ENCODE measurements around the gene GTF3C4. TPM values are rescaled to one million over a fixed set of nuclear protein-coding genes. Genes with fewer than 3 reads are reported as not detected.

GTF3C4 gene
- total and polyA plus RNA-seq, 12 donors: 1.9 to 18.5 (median 11.6) TPM

DNA sequence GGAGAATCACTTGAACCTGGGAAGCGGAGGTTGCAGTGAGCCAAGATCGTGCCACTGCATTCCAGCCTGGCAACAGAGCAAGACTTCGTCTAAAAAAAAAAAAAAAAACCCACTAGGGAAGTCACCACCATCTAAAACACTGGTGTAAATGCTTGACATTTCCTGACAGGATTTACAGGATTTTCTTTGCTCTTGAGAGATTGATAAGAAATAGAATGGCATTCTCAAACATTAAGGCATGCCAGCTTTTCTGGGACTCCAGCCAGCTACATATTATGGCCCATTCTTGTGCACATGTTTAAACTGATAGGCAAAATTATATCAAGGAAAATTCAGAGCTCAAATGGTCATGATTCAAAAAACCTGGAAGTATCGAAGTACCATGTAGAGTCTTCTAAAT, 28.7 kb downstream of the GTF3C4 start:
- no peak for DNase-seq
- 45 to 48% (median 46%) methylated on average over 4 of the region's 4 CpGs for WGBS, 4 donors
- H3K4me3 ChIP-seq: no peak overlapping the region
- no peaks in the 10 kb centered on the region for H3K27me3 ChIP-seq
- H3K36me3 ChIP-seq (replicated peaks in 1 of 2): no peaks in the 10 kb centered on the region
- TF ChIP-seq, protein P1, sequence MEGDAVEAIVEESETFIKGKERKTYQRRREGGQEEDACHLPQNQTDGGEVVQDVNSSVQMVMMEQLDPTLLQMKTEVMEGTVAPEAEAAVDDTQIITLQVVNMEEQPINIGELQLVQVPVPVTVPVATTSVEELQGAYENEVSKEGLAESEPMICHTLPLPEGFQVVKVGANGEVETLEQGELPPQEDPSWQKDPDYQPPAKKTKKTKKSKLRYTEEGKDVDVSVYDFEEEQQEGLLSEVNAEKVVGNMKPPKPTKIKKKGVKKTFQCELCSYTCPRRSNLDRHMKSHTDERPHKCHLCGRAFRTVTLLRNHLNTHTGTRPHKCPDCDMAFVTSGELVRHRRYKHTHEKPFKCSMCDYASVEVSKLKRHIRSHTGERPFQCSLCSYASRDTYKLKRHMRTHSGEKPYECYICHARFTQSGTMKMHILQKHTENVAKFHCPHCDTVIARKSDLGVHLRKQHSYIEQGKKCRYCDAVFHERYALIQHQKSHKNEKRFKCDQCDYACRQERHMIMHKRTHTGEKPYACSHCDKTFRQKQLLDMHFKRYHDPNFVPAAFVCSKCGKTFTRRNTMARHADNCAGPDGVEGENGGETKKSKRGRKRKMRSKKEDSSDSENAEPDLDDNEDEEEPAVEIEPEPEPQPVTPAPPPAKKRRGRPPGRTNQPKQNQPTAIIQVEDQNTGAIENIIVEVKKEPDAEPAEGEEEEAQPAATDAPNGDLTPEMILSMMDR (IDR thresholded peaks at IDR 0.05): no peak
- TF ChIP-seq POLR2A (IDR thresholded peaks at IDR 0.05): no peak
- intact Hi-C loops (cut with DNase I): no loop called here
- H3K9me3 ChIP-seq (replicated peaks in 1 of 3): peaks cover 0 to 4% (median 0%) of the 10 kb centered on the region in 3 donors
- no peak overlapping the region for H3K27ac ChIP-seq
- H3K4me1 ChIP-seq (replicated peaks in 1 of 2): no peaks in the 10 kb centered on the region

DNA sequence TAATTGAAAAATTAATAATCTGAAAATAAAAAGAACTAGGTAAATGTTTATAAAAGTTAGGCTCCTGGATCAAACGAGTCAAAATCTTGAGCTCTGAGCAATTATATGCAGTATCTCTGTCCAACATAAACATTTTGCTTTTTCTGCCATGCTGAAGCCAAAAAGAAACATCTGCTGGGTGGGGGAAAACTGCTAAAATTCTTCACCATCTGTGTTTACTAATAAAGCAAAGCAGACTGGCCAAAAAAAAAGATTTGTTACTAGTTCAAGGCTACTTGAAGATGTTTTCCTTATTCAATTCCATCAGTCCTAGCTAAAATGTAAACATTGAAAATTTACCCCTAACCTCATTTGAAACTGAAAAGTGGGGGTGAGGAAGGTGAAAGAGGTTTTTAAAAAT, 29.7 kb downstream of the GTF3C4 start:
- Histone ChIP-seq H3K27ac (no peak overlapping the region), H3K27me3 (no peaks in the 10 kb centered on the region), H3K36me3 (replicated peaks in 1 of 2) (no peaks in the 10 kb centered on the region), H3K9me3 (replicated peaks in 1 of 3) (peaks cover 0 to 4% (median 0%) of the 10 kb centered on the region in 3 donors), H3K4me1 (replicated peaks in 1 of 2) (no peaks in the 10 kb centered on the region), H3K4me3 (no peak overlapping the region)
- TF ChIP-seq, protein P1 (IDR thresholded peaks at IDR 0.05): no peak
- TF ChIP-seq POLR2A (IDR thresholded peaks at IDR 0.05): no peak
- intact Hi-C loops (cut with DNase I): no loop called here
- 33 to 49% (median 40%) methylated on average over 1 of the region's 1 CpG for WGBS, 4 donors
- DNase-seq: no peak

DNA sequence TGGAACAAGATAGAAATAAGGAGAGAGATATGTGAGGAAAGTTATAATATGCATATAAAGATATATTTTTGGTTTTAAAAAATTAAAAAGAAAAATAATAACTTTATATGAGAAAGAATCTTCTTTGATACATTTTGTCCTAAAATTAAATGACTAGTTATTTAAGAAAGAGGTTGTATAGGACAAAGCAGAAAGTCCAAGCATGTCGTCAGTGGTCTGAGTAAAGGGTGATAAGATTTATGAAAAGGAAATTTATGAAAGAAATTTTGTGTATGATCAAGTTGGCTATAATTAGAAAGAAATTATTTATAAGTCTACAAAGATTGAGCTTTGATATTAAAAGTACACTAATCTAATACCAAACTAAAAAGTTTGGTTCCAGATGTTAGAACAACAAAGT, 32.0 kb downstream of the GTF3C4 start:
- DNase-seq: no peak
- Histone ChIP-seq H3K27ac (no peak overlapping the region), H3K36me3 (replicated peaks in 1 of 2) (no peaks in the 10 kb centered on the region), H3K4me3 (no peak overlapping the region), H3K27me3 (no peaks in the 10 kb centered on the region), H3K4me1 (replicated peaks in 1 of 2) (no peaks in the 10 kb centered on the region), H3K9me3 (replicated peaks in 1 of 3) (peaks cover 0 to 4% (median 0%) of the 10 kb centered on the region in 3 donors)
- intact Hi-C loops (cut with DNase I): no loop called here
- 1 to 42% (median 22%) methylated on average over 1 of the region's 1 CpG for WGBS, 4 donors
- no peak for TF ChIP-seq POLR2A (IDR thresholded peaks at IDR 0.05)

DNA sequence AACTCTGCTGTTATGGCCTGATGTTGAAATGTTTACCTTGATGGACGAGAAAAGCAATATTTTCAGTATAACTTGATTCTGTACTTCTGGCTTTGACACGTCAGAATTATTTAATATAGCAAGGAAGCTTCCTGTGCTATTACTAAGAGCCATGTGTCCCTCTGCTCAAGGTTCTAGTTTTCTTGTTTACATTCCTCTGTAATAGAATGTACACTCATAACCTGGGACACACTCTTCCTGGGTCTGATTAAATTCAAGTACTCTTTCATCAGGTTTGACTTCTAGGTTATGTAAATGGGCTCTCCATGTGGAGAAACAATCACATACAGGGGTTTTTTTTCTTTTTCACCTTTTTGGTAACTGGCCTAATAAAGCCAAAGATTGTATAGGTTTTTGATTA, 33.1 kb downstream of the GTF3C4 start:
- intact Hi-C loops (cut with DNase I): no loop called here
- TF ChIP-seq, protein P1 (IDR thresholded peaks at IDR 0.05): no peak
- TF ChIP-seq POLR2A (IDR thresholded peaks at IDR 0.05): no peak
- 33 to 50% (median 43%) methylated on average over 2 of the region's 2 CpGs for WGBS, 4 donors

DNA sequence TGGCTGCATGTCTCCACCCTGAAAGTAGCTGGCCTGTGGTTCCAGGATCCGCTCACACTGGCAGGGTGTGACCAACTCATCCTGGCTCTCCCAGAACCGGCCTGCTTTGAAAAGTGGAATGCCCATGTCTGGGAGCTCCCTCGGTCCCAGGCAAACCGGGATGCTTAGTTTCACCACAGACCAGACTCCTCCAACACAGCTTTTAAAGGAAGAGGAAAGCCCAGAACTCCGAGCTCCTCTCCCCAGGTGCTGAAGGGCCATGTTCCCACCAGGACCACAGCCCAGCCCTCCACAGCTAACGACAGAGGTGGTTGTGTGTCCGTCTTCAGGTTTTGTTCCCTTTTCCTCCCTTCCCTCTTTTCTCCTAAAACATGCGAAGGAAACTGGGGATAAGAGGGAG, 38.0 kb downstream of the GTF3C4 start:
- Histone ChIP-seq H3K9me3 (replicated peaks in 1 of 3) (no peaks in the 10 kb centered on the region), H3K27me3 (no peaks in the 10 kb centered on the region), H3K36me3 (replicated peaks in 1 of 2) (no peaks in the 10 kb centered on the region), H3K4me1 (replicated peaks in 1 of 2) (no peaks in the 10 kb centered on the region), H3K4me3 (no peak overlapping the region), H3K27ac (no peak overlapping the region)
- WGBS, 4 donors: 72 to 81% (median 76%) methylated on average over 4 to 8 of the region's 8 CpGs
- DNase-seq: no peak
- intact Hi-C loops (cut with DNase I): no loop called here
- no peak for TF ChIP-seq POLR2A (IDR thresholded peaks at IDR 0.05)
- TF ChIP-seq, protein P1 (IDR thresholded peaks at IDR 0.05): no peak

More for the DNA sequence above, 33.1 kb downstream of the GTF3C4 start:
- Histone ChIP-seq H3K4me3 (no peak overlapping the region), H3K36me3 (replicated peaks in 1 of 2) (no peaks in the 10 kb centered on the region), H3K27ac (no peak overlapping the region), H3K27me3 (no peaks in the 10 kb centered on the region), H3K9me3 (replicated peaks in 1 of 3) (no peaks in the 10 kb centered on the region), H3K4me1 (replicated peaks in 1 of 2) (no peaks in the 10 kb centered on the region)
- no peak for DNase-seq

Measured in adrenal gland (tissue), 12 donors.